ACC112 (cell line): ENCODE data around the gene ALG11.
"Not testable (repeated sequence)": the region's sequence is repeated elsewhere in the genome, so short reads cannot be mapped to it uniquely, and the experiment has no call there.

Experiments
- H2AFZ ChIP-seq: fragments of 200-600 bp; sonication (generic); one replicate; pipeline ENCODE4 v1.6.0; 2017; ENCODE audit warnings: antibody characterized with exemption, low read length; ENCODE audit not compliant: unreplicated experiment
- H3K27ac ChIP-seq: fragments of 200-600 bp; sonication (generic); 2 replicates; pipeline ENCODE4 v1.5.1; 2014; ENCODE audit warnings: low read depth, mild to moderate bottlenecking, antibody characterized with exemption, low read length, moderate library complexity
- H3K27me3 ChIP-seq: fragments of 200-600 bp; sonication (generic); 2 replicates; pipeline ENCODE4 v1.6.1; 2014; ENCODE audit warnings: mild to moderate bottlenecking, antibody characterized with exemption, low read length, moderate library complexity, mixed read lengths; ENCODE audit not compliant: insufficient read depth
- H3K36me3 ChIP-seq: fragments of 200-600 bp; sonication (generic); 2 replicates; pipeline ENCODE4 v1.6.1; 2016; ENCODE audit warnings: mild to moderate bottlenecking, antibody characterized with exemption, low read length, moderate library complexity, mixed read lengths; ENCODE audit not compliant: insufficient read depth
- H3K4me1 ChIP-seq: fragments of 200-600 bp; sonication (generic); one replicate; pipeline ENCODE4 v1.6.1; 2016; ENCODE audit warnings: low read length, mixed read lengths; ENCODE audit not compliant: insufficient read depth, unreplicated experiment, control insufficient read depth
- H3K4me3 ChIP-seq: fragments of 200-600 bp; sonication (generic); 2 replicates; pipeline ENCODE4 v1.5.1; 2014; ENCODE audit warnings: mild to moderate bottlenecking, low read depth, low read length
- H3K79me2 ChIP-seq: fragments of 200-600 bp; sonication (generic); one replicate; pipeline ENCODE4 v1.6.0; 2016; ENCODE audit warnings: low read length; ENCODE audit not compliant: control insufficient read depth, unreplicated experiment, insufficient read depth

The ALG11 gene

GRCh38 chr13:52061064-52061463 lies 48.9 kb downstream of the ALG11 start:
- not testable (repeated sequence) for H3K27ac ChIP-seq, H3K79me2 ChIP-seq, H3K4me1 ChIP-seq, H3K36me3 ChIP-seq, H2AFZ ChIP-seq, H3K4me3 ChIP-seq, H3K27me3 ChIP-seq

- no peaks in the 10 kb centered on the region for H3K27me3 ChIP-seq
- no peak overlapping the region for H3K4me3 ChIP-seq
- no peaks in the 10 kb centered on the region for H3K79me2 ChIP-seq
- H2AFZ ChIP-seq, result no peak overlapping the region
- no peaks in the 10 kb centered on the region for H3K36me3 ChIP-seq
- H3K27ac ChIP-seq, result no peak overlapping the region
- no peaks in the 10 kb centered on the region for H3K4me1 ChIP-seq
Observed at GRCh38 chr13:52061587-52061986, 49.4 kb downstream of the ALG11 start.

GRCh38 chr13:52067237-52067636 lies 55.0 kb downstream of the ALG11 start:
- peaks cover 9% of the 10 kb centered on the region for H3K4me1 ChIP-seq
- H3K27ac ChIP-seq, result no peak overlapping the region
- no peak overlapping the region for H2AFZ ChIP-seq
- H3K79me2 ChIP-seq, result no peaks in the 10 kb centered on the region
- no peaks in the 10 kb centered on the region for H3K27me3 ChIP-seq
- no peak overlapping the region for H3K4me3 ChIP-seq
- H3K36me3 ChIP-seq, result no peaks in the 10 kb centered on the region

GRCh38 chr13:52070929-52071523 lies 58.8 kb downstream of the ALG11 start:
- Histone ChIP-seq H3K36me3 (no peaks in the 10 kb centered on the region), H3K79me2 (no peaks in the 10 kb centered on the region), H2AFZ (no peak overlapping the region)

More at GRCh38 chr13:52070929-52071523, 58.8 kb downstream of the ALG11 start:
- H3K27me3 ChIP-seq, result peaks cover 9% of the 10 kb centered on the region
- no peak overlapping the region for H3K27ac ChIP-seq
- H3K4me1 ChIP-seq, result peaks cover 9% of the 10 kb centered on the region
- no peak overlapping the region for H3K4me3 ChIP-seq
